H1 (cell line): ENCODE data around the gene MT1B.

ENCODE experiments used
- CEBPB ChIP-seq: IDR thresholded peaks from 2 replicates; pipeline ENCODE4 v1.6.1; 2012; ENCODE audit warnings: low read depth, low read length
- CHD2 ChIP-seq: IDR thresholded peaks from 2 replicates; pipeline ENCODE4 v1.6.1; 2012; ENCODE audit warnings: low read length, improper control_type of control experiment
- CTCF ChIP-seq, 3 experiments: IDR thresholded peaks; 1 replicate in 2 of 3; 2 replicates in 1 of 3; pipeline versions ENCODE4 v1.5.1 to v1.6.1; 2011; ENCODE audit warnings: low read length in 3 of 3, mild to moderate bottlenecking in 3 of 3, inconsistent platforms in 2 of 3, low read depth in 1 of 3, moderate library complexity in 1 of 3; ENCODE audit not compliant: insufficient read depth in 1 of 3; ENCODE audit errors: control extremely low read depth in 1 of 3
- MAFK ChIP-seq: IDR thresholded peaks from 2 replicates; pipeline ENCODE4 v1.6.1; 2012; ENCODE audit warnings: low read depth, mild to moderate bottlenecking, improper control_type of control experiment, low read length

DNA sequence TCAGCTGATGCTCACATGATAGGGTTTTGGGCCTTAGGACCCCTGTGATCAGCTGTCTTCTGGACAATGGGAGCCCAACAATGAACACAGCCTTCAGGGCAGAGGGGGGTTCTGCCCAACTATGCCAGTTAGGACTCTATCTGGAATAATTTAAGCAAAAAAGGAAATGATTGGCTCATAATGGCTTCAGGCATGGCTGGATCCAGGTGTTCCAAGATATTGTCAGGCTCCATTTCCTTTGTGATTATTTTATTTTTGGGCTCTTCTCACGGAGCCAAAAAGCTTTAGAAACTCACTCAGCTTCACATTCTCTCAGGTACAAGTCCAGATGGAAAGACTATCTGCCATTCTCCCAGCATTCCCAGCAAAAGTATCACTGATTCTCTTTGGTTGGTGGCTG lies 46.2 kb upstream of the MT1B start:
- no peak for TF ChIP-seq CHD2
- TF ChIP-seq CTCF (IDR thresholded peaks at IDR 0.05; ENCODE audit: control extremely low read depth in 1 of 3, insufficient read depth in 1 of 3, low read depth in 1 of 3, low read length in 3 of 3) = no peak
- TF ChIP-seq MAFK = no peak
- no peak for TF ChIP-seq CEBPB
